ENCODE measurements around the gene TRMT1L.

DNA sequence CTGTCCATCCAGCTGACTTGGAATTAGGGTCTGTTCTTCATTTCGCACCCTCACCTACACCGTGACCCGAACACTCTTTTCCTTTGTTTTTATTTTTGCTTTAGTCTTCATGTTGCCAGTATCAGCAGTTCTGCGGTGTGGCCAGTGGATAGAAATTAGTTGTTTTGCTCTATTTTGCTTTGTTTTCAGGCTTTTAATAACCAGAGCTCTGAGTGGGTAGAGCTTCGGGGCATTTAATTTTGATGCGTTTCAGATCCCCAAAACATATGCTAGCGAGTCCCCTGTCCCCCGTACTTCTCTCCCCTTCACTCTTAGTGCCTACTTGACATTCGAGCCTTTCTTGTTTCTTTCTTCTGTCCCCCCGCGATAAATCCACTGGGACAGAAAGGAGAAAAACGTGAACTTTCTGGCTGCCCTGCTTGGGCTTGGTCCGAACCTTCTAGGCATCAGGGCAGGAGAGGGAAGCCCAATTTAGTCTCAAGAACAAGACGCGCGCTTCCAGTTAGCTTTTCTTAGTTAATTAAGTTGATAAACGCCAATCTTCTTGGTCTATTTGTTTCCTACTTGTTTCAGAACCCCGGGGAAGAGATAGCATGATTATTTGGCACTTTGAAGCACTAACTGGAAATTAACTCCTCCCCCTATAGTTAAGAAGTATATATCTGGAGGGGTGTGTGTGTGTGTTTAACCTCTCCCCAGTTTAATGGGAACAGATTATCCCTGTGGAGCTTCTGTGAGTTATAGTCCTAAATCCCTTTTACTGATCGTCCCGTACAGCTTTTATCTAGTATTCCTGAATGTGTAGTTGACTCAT is 1.1 kb upstream of the TRMT1L start:
- TF ChIP-seq, protein P1, sequence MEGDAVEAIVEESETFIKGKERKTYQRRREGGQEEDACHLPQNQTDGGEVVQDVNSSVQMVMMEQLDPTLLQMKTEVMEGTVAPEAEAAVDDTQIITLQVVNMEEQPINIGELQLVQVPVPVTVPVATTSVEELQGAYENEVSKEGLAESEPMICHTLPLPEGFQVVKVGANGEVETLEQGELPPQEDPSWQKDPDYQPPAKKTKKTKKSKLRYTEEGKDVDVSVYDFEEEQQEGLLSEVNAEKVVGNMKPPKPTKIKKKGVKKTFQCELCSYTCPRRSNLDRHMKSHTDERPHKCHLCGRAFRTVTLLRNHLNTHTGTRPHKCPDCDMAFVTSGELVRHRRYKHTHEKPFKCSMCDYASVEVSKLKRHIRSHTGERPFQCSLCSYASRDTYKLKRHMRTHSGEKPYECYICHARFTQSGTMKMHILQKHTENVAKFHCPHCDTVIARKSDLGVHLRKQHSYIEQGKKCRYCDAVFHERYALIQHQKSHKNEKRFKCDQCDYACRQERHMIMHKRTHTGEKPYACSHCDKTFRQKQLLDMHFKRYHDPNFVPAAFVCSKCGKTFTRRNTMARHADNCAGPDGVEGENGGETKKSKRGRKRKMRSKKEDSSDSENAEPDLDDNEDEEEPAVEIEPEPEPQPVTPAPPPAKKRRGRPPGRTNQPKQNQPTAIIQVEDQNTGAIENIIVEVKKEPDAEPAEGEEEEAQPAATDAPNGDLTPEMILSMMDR (conservative IDR thresholded peaks at IDR 0.05 in 1 of 2, IDR thresholded peaks at IDR 0.05 in 1 of 2; ENCODE audit: low read depth in 1 of 2, low read length in 2 of 2), result no peak
- no peak for TF ChIP-seq EZH2 (IDR thresholded peaks at IDR 0.05; ENCODE audit: low read length, missing control alignments)
